NCI-H1417 (cell line): ENCODE data around the gene SCLY.

Experiments
- DNase-seq, 3 experiments: peaks; one replicate each; lab custom pipeline; 2025; lab: John Stamatoyannopoulos, UW

SCLY gene

GRCh38 chr2:238127165-238128060 is 66.6 kb downstream of the SCLY start:
- DNase-seq, result no peak

GRCh38 chr2:238128061-238128440 is 67.2 kb downstream of the SCLY start:
- DNase-seq, result no peak

DNA sequence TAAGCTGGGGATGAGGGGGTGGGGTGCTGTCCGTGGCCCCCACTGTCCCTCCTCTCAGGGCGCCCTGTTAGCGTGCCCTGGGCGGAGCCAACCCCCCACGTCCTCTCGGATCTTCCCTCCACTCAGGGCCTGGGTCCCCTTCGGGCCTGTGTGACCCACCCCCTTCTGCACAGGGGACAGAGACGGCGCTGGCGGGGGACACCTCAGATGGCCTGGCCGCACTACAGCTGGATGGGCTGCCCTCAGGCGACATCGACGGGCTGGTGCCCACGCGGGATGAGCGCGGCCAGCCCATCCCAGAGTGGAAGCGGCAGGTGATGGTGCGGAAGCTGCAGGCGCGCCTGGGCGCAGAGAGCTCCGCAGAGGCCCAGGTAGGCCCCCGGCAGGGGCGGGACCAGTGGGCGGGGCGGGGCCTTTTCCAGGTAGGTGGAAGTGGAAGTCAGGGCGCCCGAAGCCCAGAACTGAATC is 67.8 kb downstream of the SCLY start:
- DNase-seq, result no peak

- no peak for DNase-seq
Observed at GRCh38 chr2:238129166-238130010, 68.6 kb downstream of the SCLY start.

DNA sequence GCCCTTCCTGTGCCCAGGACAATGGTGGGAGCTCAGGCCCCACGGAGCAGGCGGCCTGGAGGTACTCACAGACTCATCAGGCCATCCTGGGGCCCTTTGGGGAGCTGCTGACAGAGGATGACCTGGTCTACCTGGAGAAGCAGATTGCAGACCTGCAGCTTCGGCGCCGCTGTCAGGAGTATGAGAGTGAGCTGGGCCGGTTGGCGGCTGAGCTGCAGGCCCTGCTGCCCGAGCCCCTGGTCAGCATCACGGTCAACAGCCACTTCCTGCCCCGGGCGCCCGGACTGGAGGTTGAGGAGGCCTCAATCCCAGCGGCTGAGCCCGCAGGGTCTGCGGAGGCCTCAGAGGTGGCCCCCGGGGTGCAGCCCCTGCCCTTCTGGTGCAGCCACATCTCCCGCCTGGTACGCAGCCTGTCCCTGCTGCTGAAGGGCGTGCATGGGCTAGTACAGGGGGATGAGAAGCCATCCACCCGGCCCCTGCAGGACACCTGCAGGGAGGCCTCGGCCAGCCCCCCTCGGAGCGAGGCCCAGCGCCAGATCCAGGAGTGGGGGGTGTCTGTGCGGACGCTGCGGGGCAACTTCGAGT is 69.4 kb downstream of the SCLY start:
- no peak for DNase-seq

- DNase-seq, result no peak
Observed at GRCh38 chr2:238130696-238131628, 70.2 kb downstream of the SCLY start.

- DNase-seq, result no peak
Observed at GRCh38 chr2:238131761-238132462, 71.1 kb downstream of the SCLY start.

GRCh38 chr2:238132463-238133450 is 72.0 kb downstream of the SCLY start:
- no peak for DNase-seq

DNA sequence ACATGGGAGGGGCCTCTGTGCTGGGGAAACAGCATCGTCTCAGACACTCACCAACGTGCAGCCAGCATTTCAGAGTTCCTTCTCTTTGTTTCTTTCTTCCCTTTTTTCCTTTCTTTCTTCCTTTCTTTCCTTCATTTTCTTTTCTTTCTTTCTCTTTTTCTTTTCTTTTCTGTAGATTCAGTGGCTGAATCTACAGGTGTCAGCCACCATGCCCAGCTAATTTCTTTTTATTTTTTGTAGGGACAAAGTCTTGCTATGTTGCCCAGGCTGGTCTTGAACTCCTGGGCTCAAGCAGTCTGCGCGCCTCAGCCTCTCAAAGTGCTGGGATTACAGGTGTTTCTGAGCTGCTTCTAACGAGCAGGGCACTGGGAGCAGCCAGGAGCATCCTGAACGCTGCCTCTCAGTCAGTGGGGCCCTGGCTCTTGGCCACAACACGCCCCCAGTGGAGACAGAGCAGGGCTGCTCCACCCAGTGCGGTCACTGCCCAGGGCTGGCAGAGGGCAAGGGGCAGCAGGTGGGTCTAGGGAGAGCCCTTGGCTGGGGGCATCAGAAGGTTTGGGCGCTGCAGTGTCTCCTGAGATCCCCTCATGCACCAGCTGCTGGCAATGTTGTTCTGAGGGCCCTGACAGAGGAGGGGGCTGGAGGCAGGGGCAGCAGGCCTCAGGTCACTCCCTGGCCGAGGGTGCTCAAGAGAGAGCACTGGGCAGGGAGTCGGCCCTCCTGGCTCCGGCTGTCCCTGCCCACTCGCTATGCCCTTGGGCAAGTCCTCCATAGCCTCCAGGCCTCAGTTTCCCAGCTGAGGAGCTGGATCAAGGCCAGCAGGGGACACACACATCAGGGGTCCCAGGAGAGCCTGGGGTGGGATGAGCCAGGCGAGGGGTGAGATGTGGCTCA is 72.9 kb downstream of the SCLY start:
- no peak for DNase-seq

DNA sequence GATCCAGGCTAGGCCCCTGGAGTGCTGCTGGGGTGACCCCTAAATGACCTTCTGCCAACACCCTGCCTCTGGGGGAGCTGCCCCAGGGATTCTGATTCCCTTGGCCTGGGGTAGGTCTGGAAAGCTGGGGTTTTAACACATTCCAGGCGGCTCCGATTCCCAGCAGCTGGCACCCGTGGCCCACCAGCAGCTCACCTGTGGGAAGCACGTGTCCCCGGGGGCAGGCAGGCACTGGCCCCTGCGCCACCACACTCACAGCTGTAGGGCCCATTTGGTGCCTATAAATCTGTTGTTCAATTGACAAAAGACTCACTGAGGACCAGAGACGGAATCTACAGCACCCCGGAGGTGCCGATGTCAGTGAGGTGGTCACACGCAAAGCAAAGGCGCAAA is 73.6 kb downstream of the SCLY start:
- no peak for DNase-seq

DNA sequence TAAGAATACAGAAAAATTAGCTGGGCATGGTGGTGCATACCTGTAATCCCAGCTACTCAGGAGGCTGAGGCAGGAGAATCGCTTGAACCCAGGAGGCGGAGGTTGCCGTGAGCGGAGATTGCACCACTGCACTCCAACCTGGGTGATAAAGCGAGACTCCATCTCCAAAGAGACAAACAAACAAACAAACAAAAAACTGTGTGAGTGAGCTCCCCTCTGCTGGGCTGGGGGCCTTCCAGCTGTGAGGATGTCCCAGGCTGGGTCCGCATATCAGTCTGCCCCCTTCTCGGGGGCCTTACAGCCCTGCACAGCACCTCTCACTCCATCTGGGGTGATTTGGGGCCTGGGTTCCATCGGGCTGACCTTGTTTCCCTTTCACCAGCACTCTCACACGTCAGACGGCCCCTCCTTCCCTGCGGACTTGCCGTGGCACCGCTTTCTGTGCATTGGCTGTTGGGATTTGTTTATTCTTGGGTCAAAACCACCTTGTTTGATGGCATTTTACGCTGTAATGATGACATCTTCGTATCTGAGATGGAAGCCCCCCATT is 74.9 kb downstream of the SCLY start:
- DNase-seq, result no peak

GRCh38 chr2:238136820-238137537 is 76.2 kb downstream of the SCLY start:
- DNase-seq, result no peak

DNA sequence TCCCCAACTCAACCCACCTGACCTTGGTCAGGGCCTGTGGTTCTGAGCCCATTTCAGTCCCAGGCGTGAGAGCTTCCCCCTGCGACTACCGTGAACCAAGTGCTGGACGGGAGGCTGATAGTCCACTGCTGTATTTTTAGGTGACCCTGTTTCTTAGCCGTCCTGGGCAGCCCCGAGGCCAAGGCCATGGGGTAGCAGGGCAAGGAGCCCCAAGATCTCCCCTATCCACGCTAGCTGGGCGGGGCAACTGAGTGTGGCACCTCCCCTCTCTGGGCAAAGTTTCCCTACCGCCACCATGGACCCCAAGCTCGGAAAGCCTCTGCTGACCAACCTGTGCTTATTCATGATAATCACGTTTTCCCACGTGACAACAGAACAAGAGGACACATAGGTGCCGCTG is 77.1 kb downstream of the SCLY start:
- DNase-seq, result no peak

- no peak for DNase-seq
Observed at GRCh38 chr2:238138331-238139195, 77.8 kb downstream of the SCLY start, which contains the start of gene KLHL30. TSS of gene KLHL30 (plus strand) at chr2:238138668. CDS start at chr2:238140755, 2,087 bp downstream.

DNA sequence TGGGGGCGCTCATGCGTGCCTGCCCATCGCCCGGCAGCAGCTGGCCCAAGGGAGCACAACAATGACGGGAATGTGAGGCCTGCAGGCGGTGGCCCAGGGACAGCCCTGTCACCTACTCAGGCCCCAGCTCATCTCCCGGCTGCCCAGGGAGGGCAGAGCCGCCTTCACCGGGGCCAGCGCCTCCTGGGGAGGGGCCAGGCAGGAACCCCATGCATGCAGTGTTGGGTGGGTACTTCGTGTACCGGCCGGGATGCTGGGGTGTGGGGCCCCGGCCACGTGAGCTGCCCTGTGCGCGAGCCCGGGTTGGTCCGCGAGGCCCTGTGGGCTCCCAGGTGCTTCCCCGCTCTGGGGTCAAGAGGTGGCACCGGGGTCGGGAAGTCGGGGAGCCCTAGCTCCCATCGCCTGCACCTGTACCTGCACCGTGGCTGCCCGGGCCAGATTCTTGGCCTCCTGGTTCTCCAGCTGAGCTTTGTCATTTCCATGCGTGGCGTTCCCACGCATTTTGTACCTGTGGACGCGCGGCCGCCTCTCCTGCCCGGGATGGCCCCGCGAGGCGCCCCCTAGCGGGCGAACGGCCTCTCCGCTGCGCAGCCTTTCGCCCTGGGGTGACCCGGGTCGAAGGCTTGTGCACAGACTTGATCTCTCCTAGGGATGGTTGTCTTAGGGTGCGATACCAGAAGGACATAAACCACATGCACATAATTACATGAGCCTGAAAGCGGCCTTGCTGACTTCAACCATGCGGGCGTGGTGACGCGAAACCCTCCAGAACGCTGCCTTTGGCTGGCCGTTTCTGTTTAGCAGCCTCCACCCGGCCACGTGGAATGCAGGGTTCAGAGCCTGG is 78.6 kb downstream of the SCLY start:
- no peak for DNase-seq

DNA sequence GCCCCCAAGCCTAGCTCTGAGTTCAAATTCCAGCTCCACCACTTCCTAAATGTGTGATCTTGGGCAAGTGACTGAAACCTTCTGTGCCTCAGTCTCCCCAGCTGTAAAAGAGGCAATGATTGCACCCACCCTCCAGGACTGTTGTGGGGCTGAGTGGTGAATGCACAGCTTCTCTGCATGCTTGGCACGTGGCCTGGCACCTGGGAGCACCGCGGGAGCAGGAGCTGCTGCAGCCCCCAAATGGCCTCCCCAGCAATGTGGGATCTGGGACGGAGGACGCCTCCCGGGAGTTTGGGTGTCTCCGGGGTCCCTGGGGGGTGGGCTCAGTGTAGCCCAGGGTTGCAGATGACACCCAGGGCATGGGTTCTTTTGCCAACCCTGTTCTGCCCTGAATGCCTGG is 79.2 kb downstream of the SCLY start:
- DNase-seq, result no peak
